GM18951 (cell line): ENCODE results near the gene CLEC14A.

Experiments
- POLR2A ChIP-seq: IDR thresholded peaks from 4 replicates; pipeline ENCODE4 v1.6.1; 2011; ENCODE audit warnings: mild to moderate bottlenecking; ENCODE audit not compliant: insufficient read length, insufficient read depth; ENCODE audit errors: extremely low read depth
- in situ Hi-C: fragments of 300-500 bp; cut with MboI; formaldehyde crosslinking; loops from one replicate; pipeline ENCODE4 v1.12.0; 2022; ENCODE audit warnings: low sequenced_read_pairs, mixed read lengths, inconsistent platforms; ENCODE audit not compliant: unreplicated experiment

The CLEC14A gene

DNA sequence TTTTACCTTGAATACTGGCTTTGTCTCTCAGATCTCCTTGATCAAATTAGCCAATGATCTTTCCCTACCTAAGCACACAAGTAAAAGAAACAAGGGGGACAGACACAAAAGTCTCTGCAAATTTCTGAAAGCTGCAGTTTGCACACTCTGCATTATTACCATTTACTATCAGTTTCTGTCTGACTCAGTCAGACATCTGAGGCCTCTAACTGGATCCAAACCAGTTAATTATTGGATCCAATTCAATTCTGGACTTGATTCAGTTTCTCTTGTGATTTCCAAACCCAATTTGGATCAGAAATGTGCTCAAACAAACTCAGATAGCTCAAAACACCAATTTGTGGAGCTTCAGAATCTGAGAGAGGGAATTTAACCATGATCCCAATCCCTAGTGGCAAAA is 31.6 kb downstream of the CLEC14A start:
- no peak for TF ChIP-seq POLR2A
- in situ Hi-C loops = no loop called here

DNA sequence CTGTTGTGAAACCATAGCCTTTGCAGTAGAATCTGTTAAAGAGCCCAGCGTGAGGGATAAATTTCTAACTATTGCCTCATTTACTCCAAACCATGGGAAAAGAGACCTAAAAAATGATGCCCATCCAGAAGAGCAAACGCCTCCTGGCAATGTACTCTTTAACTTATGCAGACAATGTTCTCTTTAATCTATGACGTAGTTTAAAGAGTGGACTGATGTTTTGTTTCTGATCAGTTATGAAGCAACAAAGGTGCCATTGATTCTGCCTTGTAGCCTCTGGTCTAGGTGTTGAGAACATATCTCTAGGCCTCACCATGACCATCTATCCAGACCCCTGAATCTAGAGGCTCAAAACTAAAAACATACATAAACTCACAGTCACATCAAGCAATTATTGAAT is 34.8 kb downstream of the CLEC14A start:
- TF ChIP-seq POLR2A = no peak
- in situ Hi-C loops = no loop called here

DNA sequence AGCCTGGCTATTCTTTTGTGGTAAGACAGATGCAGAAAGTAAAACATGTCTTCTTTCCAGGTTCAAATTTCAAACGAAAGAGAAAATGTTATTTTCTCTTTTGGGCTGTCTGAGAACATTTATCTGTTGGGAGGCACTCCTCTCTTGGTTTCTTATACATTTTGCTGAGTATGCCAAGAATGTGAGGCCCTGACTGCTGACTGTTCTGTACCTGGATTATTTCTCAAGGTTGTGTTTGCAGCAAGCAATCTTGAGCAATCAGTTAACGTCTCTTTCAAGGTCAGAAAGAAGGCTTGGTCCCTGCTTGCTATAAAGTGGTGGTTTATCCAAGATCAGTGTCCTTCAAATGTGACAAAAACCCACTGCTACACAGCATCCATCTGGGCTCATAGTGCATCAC is 38.3 kb downstream of the CLEC14A start:
- TF ChIP-seq POLR2A = no peak
- in situ Hi-C loops = no loop called here

DNA sequence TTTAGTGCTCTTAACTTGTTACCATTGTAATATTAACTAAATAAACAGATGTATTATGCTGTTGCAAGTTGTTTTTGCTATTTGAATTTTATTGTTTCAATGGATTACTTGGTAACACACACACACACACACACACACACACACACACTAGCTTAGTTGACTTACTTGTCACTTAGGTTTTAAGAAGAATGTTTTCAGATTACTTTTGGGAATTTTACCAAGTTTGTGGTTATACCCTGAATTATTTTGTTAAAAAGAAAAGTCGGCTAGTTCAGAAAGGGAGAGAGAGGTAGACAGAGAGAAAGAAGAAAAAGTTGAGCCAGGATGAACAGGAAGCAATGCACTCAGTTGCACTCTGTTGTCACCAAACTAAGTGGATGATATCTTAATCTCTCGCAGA is 42.9 kb downstream of the CLEC14A start:
- no peak for TF ChIP-seq POLR2A
- in situ Hi-C loops = no loop called here

GRCh38 chr14:38212111-38212510 is 43.8 kb downstream of the CLEC14A start:
- TF ChIP-seq POLR2A = no peak
- in situ Hi-C loops = no loop called here

- in situ Hi-C loops = no loop called here
- no peak for TF ChIP-seq POLR2A
Observed at GRCh38 chr14:38211255-38211735, 44.6 kb downstream of the CLEC14A start.

GRCh38 chr14:38210587-38211216 is 45.2 kb downstream of the CLEC14A start:
- in situ Hi-C loops = no loop called here

DNA sequence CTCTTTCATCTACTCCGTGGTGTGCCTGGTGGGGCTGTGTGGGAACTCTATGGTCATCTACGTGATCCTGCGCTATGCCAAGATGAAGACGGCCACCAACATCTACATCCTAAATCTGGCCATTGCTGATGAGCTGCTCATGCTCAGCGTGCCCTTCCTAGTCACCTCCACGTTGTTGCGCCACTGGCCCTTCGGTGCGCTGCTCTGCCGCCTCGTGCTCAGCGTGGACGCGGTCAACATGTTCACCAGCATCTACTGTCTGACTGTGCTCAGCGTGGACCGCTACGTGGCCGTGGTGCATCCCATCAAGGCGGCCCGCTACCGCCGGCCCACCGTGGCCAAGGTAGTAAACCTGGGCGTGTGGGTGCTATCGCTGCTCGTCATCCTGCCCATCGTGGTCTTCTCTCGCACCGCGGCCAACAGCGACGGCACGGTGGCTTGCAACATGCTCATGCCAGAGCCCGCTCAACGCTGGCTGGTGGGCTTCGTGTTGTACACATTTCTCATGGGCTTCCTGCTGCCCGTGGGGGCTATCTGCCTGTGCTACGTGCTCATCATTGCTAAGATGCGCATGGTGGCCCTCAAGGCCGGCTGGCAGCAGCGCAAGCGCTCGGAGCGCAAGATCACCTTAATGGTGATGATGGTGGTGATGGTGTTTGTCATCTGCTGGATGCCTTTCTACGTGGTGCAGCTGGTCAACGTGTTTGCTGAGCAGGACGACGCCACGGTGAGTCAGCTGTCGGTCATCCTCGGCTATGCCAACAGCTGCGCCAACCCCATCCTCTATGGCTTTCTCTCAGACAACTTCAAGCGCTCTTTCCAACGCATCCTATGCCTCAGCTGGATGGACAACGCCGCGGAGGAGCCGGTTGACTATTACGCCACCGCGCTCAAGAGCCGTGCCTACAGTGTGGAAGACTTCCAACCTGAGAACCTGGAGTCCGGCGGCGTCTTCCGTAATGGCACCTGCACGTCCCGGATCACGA is 46.0 kb downstream of the CLEC14A start:
- no peak for TF ChIP-seq POLR2A
- in situ Hi-C loops = no loop called here

More at GRCh38 chr14:38210587-38211216, 45.2 kb downstream of the CLEC14A start:
- TF ChIP-seq POLR2A = no peak

- no peak for TF ChIP-seq POLR2A
- in situ Hi-C loops = no loop called here
Observed at GRCh38 chr14:38208618-38209562, 47.0 kb downstream of the CLEC14A start.

DNA sequence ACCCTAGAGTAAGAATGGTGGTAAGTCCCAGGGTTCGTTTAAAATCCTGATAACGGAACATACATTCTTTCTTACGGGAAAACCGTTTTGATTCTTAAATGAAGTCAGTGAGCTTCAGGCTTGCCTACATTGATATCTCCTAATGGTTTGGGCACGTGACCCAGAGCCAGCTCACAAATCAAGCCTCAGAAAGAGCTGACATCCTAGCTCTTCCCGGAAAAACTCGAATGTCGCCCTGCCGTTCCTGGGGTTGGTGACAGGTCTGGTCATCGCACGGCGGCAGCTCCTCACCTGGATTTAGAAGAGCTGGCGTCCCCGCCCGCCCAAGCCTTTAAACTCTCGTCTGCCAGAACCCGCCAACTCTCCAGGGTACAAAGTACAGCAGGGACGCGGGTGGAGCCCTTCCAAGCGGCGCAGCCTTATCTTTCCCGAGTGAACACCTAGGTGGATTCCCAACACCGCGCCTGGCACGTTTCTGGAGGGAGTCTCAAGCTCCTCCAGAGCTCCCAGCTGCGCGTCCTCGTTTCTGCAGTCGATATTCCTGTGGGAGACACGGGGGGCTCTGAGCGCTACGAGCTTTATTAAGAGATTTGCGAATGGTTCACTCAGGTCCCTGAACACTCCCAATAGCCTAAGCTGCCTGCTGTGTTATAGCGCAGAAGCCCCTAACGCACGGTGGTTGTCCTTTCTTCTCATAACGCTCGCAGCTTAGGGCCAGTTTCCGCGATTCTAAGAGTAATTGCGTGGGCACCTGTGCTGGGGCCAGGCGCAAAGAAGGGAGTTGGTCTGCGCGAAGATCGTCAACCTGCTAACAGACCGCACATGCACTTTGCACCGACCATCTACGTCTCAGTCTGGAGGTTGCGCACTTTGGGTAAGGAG is 47.9 kb downstream of the CLEC14A start, which contains the start of gene SSTR1:
TSS of gene SSTR1 (plus strand) at position 169 of the 882 bp plus-strand sequence. CDS start 1,486 bp downstream, outside the sequence.
- in situ Hi-C loops = no loop called here
- TF ChIP-seq POLR2A = no peak

GRCh38 chr14:38207377-38207735 is 48.5 kb downstream of the CLEC14A start:
- no peak for TF ChIP-seq POLR2A
- in situ Hi-C loops = no loop called here
